Endothelial cell of umbilical vein (primary cell): ENCODE measurements around the gene LACTB.

Experiments used
- CTCF ChIP-seq, 2 donors: IDR thresholded peaks; 1 replicate in 1 of 2; 2 replicates in 1 of 2; pipeline ENCODE4 v1.5.1; 2011; ENCODE audit warnings: low read length in 2 of 2, mild to moderate bottlenecking in 2 of 2, moderate library complexity in 2 of 2, control low read depth in 1 of 2, inconsistent platforms in 1 of 2, low read depth in 1 of 2; ENCODE audit not compliant: insufficient read depth in 1 of 2; ENCODE audit errors: extremely low read depth in 1 of 2
- EZH2 ChIP-seq: IDR thresholded peaks from 2 replicates; pipeline ENCODE4 v1.6.1; 2012; ENCODE audit warnings: borderline replicate concordance, low read depth, mild to moderate bottlenecking, moderate library complexity, low read length, inconsistent platforms; ENCODE audit not compliant: severe bottlenecking
- MYC ChIP-seq: IDR thresholded peaks from one replicate; pipeline ENCODE4 v1.6.1; 2011; ENCODE audit warnings: mild to moderate bottlenecking, low read depth, low read length
- POLR2AphosphoS5 ChIP-seq: IDR thresholded peaks from 2 replicates; pipeline ENCODE4 v1.6.1; 2012; ENCODE audit warnings: low read depth, mild to moderate bottlenecking, control low read depth, low read length, moderate library complexity; ENCODE audit not compliant: insufficient read depth

GRCh38 chr15:63160638-63161037 is 39.0 kb downstream of the LACTB start:
- TF ChIP-seq CTCF (IDR thresholded peaks at IDR 0.05; ENCODE audit: extremely low read depth in 1 of 2, insufficient read depth in 1 of 2, low read depth in 1 of 2, low read length in 2 of 2), result no peak
- TF ChIP-seq POLR2AphosphoS5, result no peak
- no peak for TF ChIP-seq EZH2
- no peak for TF ChIP-seq MYC
